ENCODE measurements around the gene MT4.

DNA sequence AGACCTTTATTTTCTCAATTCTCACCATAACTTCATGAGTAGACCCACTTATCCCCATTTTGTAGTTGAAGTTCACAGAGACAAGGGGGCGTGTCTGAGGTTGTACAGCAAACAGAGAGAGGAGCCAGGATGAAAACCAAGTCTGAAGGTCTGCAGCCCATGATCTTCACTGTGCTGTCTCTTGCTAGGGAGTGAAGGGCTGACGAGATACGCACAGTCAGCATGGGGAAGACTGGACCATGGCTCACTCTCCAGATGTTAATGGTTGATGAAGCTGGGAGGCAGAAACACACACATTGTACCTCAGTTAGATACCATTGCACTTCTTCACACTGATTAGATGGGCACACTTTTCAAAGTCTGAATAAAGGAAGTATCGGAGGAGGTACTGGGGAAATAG, 5.8 kb upstream of the MT4 start:
- TF ChIP-seq, protein P1, sequence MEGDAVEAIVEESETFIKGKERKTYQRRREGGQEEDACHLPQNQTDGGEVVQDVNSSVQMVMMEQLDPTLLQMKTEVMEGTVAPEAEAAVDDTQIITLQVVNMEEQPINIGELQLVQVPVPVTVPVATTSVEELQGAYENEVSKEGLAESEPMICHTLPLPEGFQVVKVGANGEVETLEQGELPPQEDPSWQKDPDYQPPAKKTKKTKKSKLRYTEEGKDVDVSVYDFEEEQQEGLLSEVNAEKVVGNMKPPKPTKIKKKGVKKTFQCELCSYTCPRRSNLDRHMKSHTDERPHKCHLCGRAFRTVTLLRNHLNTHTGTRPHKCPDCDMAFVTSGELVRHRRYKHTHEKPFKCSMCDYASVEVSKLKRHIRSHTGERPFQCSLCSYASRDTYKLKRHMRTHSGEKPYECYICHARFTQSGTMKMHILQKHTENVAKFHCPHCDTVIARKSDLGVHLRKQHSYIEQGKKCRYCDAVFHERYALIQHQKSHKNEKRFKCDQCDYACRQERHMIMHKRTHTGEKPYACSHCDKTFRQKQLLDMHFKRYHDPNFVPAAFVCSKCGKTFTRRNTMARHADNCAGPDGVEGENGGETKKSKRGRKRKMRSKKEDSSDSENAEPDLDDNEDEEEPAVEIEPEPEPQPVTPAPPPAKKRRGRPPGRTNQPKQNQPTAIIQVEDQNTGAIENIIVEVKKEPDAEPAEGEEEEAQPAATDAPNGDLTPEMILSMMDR (IDR thresholded peaks at IDR 0.05), result no peak
- no peak for TF ChIP-seq POLR2A (IDR thresholded peaks at IDR 0.05)
